Right forelimb (tissue), 1 donor: ENCODE results near the gene EFNA4.

Experiments used
- DNase-seq: peaks from one replicate; pipeline ENCODE4 v3.0.0-alpha.2; 2018

The EFNA4 gene

GRCh38 chr1:155075535-155075934, 12.0 kb downstream of the EFNA4 start:
- DNase-seq: no peak

- DNase-seq: no peak
These were observed 12.8 kb downstream of the EFNA4 start for GRCh38 chr1:155076371-155076770.

GRCh38 chr1:155077346-155077745, 13.8 kb downstream of the EFNA4 start:
- DNase-seq: no peak

GRCh38 chr1:155077758-155078445, 14.4 kb downstream of the EFNA4 start:
- no peak for DNase-seq

- DNase-seq: peak; percentile 86
These were observed 15.1 kb downstream of the EFNA4 start, which contains the start of gene EFNA3 for GRCh38 chr1:155078469-155079209. TSS of gene EFNA3 (plus strand) at chr1:155078837. CDS start at chr1:155078942, 105 bp downstream.

GRCh38 chr1:155079210-155079486, 15.6 kb downstream of the EFNA4 start:
- DNase-seq: no peak

GRCh38 chr1:155079487-155080311, 16.2 kb downstream of the EFNA4 start:
- DNase-seq: no peak

- DNase-seq: no peak
These were observed 17.0 kb downstream of the EFNA4 start for GRCh38 chr1:155080312-155081228.

- no peak for DNase-seq
These were observed 18.1 kb downstream of the EFNA4 start for GRCh38 chr1:155081472-155082300.

GRCh38 chr1:155082301-155083051, 18.9 kb downstream of the EFNA4 start:
- DNase-seq: no peak

GRCh38 chr1:155083052-155083541, 19.6 kb downstream of the EFNA4 start:
- no peak for DNase-seq

- DNase-seq: no peak
These were observed 20.6 kb downstream of the EFNA4 start for GRCh38 chr1:155083865-155084721.

GRCh38 chr1:155084722-155085503, 21.4 kb downstream of the EFNA4 start:
- peak; percentile 95 for DNase-seq

- no peak for DNase-seq
These were observed 22.1 kb downstream of the EFNA4 start for GRCh38 chr1:155085504-155086127.

- peak; percentile 84 for DNase-seq
These were observed 22.7 kb downstream of the EFNA4 start for GRCh38 chr1:155086128-155086741.

- DNase-seq: no peak
These were observed 23.5 kb downstream of the EFNA4 start for GRCh38 chr1:155086856-155087535.
